ENCODE measurements around the gene FOLR3. TPM values are rescaled to one million over a fixed set of nuclear protein-coding genes. Genes with fewer than 3 reads are reported as not detected.
"Not testable (repeated sequence)": the region's sequence is repeated elsewhere in the genome, so short reads cannot be mapped to it uniquely, and the experiment has no call there.

Gene FOLR3
- total and polyA plus RNA-seq, 7 experiments from 2014 or later, result 3.4 to 4.6 TPM; not detected in 5

GRCh38 chr11:72138821-72139390, 3.4 kb downstream of the FOLR3 start:
- H3K36me3 ChIP-seq (ENCODE audit: control insufficient read depth in 2 of 3, insufficient read depth in 3 of 3, low read length in 3 of 3), result no peaks in the 10 kb centered on the region
- no peak overlapping the region for H3K4me3 ChIP-seq (ENCODE audit: low read length)
- Mint-ChIP-seq H3K27ac (no peak overlapping the region), H3K4me3 (no peak overlapping the region), H3K27me3 (peaks cover 3 to 14% (median 5%) of the 10 kb centered on the region in 5 donors), H3K4me1 (peaks cover 0 to 22% (median 2%) of the 10 kb centered on the region in 7 donors), H3K9me3 (peaks cover 0 to 7% (median 0%) of the 10 kb centered on the region in 11 donors), H3K36me3 (peaks cover 0 to 3% (median 0%) of the 10 kb centered on the region in 5 donors)
- ChIA-PET POLR2A (interaction anchor here (0.6 kb wide), 1 partner anchor 11 kb away, joined by 3 read pairs; no protein-coding TSS in a partner anchor), CTCF (no interaction called here)
- H3K9me3 ChIP-seq (ENCODE audit: control insufficient read depth in 2 of 3, low read length in 3 of 3), result no peaks in the 10 kb centered on the region
- H3K27ac ChIP-seq (ENCODE audit: low read depth, low read length), result no peak overlapping the region
- no peaks in the 10 kb centered on the region for H3K27me3 ChIP-seq (ENCODE audit: control insufficient read depth in 2 of 2, insufficient read depth in 2 of 2, low read length in 2 of 2)
- DNase-seq, result no peak
- no peak for ATAC-seq
- intact Hi-C loops (cut with micrococcal nuclease), result no loop called here
- no peaks in the 10 kb centered on the region for H3K4me1 ChIP-seq (ENCODE audit: control insufficient read depth in 2 of 2, insufficient read depth in 2 of 2, low read length in 2 of 2)

GRCh38 chr11:72139500-72139899, 4.0 kb downstream of the FOLR3 start:
- H3K27ac Mint-ChIP-seq, result no peak overlapping the region
- peaks cover 0 to 7% (median 0%) of the 10 kb centered on the region in 11 donors for H3K9me3 Mint-ChIP-seq
- intact Hi-C loops (cut with micrococcal nuclease), result no loop called here
- ATAC-seq (no peak), DNase-seq (no peak)
- H3K27me3 Mint-ChIP-seq, result peaks cover 3 to 15% (median 5%) of the 10 kb centered on the region in 5 donors
- ChIA-PET POLR2A (no interaction called here), CTCF (no interaction called here)
- Histone ChIP-seq H3K4me1 (ENCODE audit: control insufficient read depth in 2 of 2, insufficient read depth in 2 of 2, low read length in 2 of 2) (no peaks in the 10 kb centered on the region), H3K36me3 (ENCODE audit: control insufficient read depth in 2 of 3, insufficient read depth in 3 of 3, low read length in 3 of 3) (no peaks in the 10 kb centered on the region), H3K27me3 (ENCODE audit: control insufficient read depth in 2 of 2, insufficient read depth in 2 of 2, low read length in 2 of 2) (no peaks in the 10 kb centered on the region), H3K9me3 (ENCODE audit: control insufficient read depth in 2 of 3, low read length in 3 of 3) (no peaks in the 10 kb centered on the region), H3K27ac (ENCODE audit: low read depth, low read length) (no peak overlapping the region), H3K4me3 (ENCODE audit: low read length) (no peak overlapping the region)
- H3K36me3 Mint-ChIP-seq, result peaks cover 0 to 3% (median 0%) of the 10 kb centered on the region in 5 donors
- H3K4me1 Mint-ChIP-seq, result peaks cover 0 to 22% (median 3%) of the 10 kb centered on the region in 7 donors
- no peak overlapping the region for H3K4me3 Mint-ChIP-seq

DNA sequence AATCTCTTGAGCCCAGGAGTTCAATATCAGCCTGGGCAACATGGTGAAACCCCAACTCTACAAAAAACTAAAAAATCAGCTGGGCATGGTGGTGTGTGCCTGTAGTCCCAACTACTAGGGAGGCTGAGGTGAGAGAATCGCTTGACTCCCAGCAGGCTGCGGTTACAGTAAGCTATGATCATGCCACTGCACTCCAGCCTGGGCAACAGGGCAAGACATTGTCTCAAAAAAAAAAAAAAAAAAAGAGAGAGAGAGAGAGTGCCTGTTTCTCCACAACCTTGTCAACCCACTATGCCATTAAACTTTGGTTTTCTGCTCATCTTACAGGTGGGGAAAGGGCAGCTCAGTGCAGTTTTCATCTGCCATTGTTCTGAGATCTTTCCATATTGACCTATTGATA, 5.1 kb downstream of the FOLR3 start:
- Histone ChIP-seq H3K27ac (ENCODE audit: low read depth, low read length) (no peak overlapping the region), H3K36me3 (ENCODE audit: control insufficient read depth in 2 of 3, insufficient read depth in 3 of 3, low read length in 3 of 3) (no peaks in the 10 kb centered on the region), H3K9me3 (ENCODE audit: control insufficient read depth in 2 of 3, low read length in 3 of 3) (no peaks in the 10 kb centered on the region), H3K4me1 (ENCODE audit: control insufficient read depth in 2 of 2, insufficient read depth in 2 of 2, low read length in 2 of 2) (no peaks in the 10 kb centered on the region), H3K27me3 (ENCODE audit: control insufficient read depth in 2 of 2, insufficient read depth in 2 of 2, low read length in 2 of 2) (no peaks in the 10 kb centered on the region), H3K4me3 (ENCODE audit: low read length) (no peak overlapping the region)
- Mint-ChIP-seq H3K9me3 (peaks cover 0 to 7% (median 0%) of the 10 kb centered on the region in 11 donors), H3K4me1 (peaks cover 0 to 22% (median 3%) of the 10 kb centered on the region in 7 donors), H3K36me3 (peaks cover 0 to 3% (median 0%) of the 10 kb centered on the region in 5 donors), H3K4me3 (peak overlapping the region in 1 of 10 donors; percentile 3), H3K27ac (peak overlapping the region in 1 of 9 donors; percentile 44), H3K27me3 (peaks cover 3 to 15% (median 5%) of the 10 kb centered on the region in 5 donors)
- DNase-seq (no peak), ATAC-seq (no peak)
- POLR2A ChIA-PET, result no interaction called here
- intact Hi-C loops (cut with micrococcal nuclease), result no loop called here
- CTCF ChIA-PET, result no interaction called here

GRCh38 chr11:72141066-72141465, 5.5 kb downstream of the FOLR3 start:
- Histone ChIP-seq H3K4me1 (ENCODE audit: control insufficient read depth in 2 of 2, insufficient read depth in 2 of 2, low read length in 2 of 2) (no peaks in the 10 kb centered on the region), H3K36me3 (ENCODE audit: control insufficient read depth in 2 of 3, insufficient read depth in 3 of 3, low read length in 3 of 3) (no peaks in the 10 kb centered on the region), H3K27me3 (ENCODE audit: control insufficient read depth in 2 of 2, insufficient read depth in 2 of 2, low read length in 2 of 2) (no peaks in the 10 kb centered on the region), H3K9me3 (ENCODE audit: control insufficient read depth in 2 of 3, low read length in 3 of 3) (no peaks in the 10 kb centered on the region), H3K27ac (ENCODE audit: low read depth, low read length) (no peak overlapping the region), H3K4me3 (ENCODE audit: low read length) (no peak overlapping the region)
- ATAC-seq, result no peak
- H3K4me3 Mint-ChIP-seq, result peak overlapping the region in 1 of 10 donors; percentile 3
- peaks cover 3 to 15% (median 5%) of the 10 kb centered on the region in 5 donors for H3K27me3 Mint-ChIP-seq
- POLR2A ChIA-PET, result no interaction called here
- CTCF ChIA-PET, result interaction anchor here (0.6 kb wide), 1 partner anchor 125 kb away, joined by 3 read pairs; no protein-coding TSS in a partner anchor
- peaks cover 0 to 7% (median 0%) of the 10 kb centered on the region in 11 donors for H3K9me3 Mint-ChIP-seq
- intact Hi-C loops (cut with micrococcal nuclease), result no loop called here
- H3K36me3 Mint-ChIP-seq, result peaks cover 0 to 3% (median 0%) of the 10 kb centered on the region in 5 donors
- H3K27ac Mint-ChIP-seq, result peak overlapping the region in 2 of 9 donors; percentile 17 to 44
- H3K4me1 Mint-ChIP-seq, result peaks cover 0 to 22% (median 3%) of the 10 kb centered on the region in 7 donors
- DNase-seq, result peak in 1 of 9 donors; percentile 33

GRCh38 chr11:72142086-72142485, 6.6 kb downstream of the FOLR3 start:
- not testable (repeated sequence) for DNase-seq; H3K4me1 ChIP-seq (ENCODE audit: control insufficient read depth in 2 of 2, insufficient read depth in 2 of 2, low read length in 2 of 2)
- peaks cover 3 to 15% (median 5%) of the 10 kb centered on the region in 5 donors for H3K27me3 Mint-ChIP-seq

GRCh38 chr11:72142543-72142942, 7.0 kb downstream of the FOLR3 start:
- H3K4me3 Mint-ChIP-seq; H3K9me3 Mint-ChIP-seq; ATAC-seq; intact Hi-C loops (cut with micrococcal nuclease); H3K4me1 ChIP-seq (ENCODE audit: control insufficient read depth in 2 of 2, insufficient read depth in 2 of 2, low read length in 2 of 2); H3K27ac ChIP-seq (ENCODE audit: low read depth, low read length); H3K27me3 ChIP-seq (ENCODE audit: control insufficient read depth in 2 of 2, insufficient read depth in 2 of 2, low read length in 2 of 2); POLR2A ChIA-PET; H3K36me3 Mint-ChIP-seq; H3K9me3 ChIP-seq (ENCODE audit: control insufficient read depth in 2 of 3, low read length in 3 of 3); H3K4me3 ChIP-seq (ENCODE audit: low read length); H3K36me3 ChIP-seq (ENCODE audit: control insufficient read depth in 2 of 3, insufficient read depth in 3 of 3, low read length in 3 of 3); H3K27ac Mint-ChIP-seq; DNase-seq: not testable (repeated sequence)
- Mint-ChIP-seq H3K27me3 (peaks cover 3 to 15% (median 5%) of the 10 kb centered on the region in 5 donors), H3K4me1 (peaks cover 0 to 18% (median 3%) of the 10 kb centered on the region in 7 donors)
- CTCF ChIA-PET, result interaction anchor here (1.4 to 3.8 kb wide), 3 partner anchors 14 to 117 kb away, joined by 3 to 53 read pairs (median 9); no protein-coding TSS in a partner anchor

More at GRCh38 chr11:72142086-72142485, 6.6 kb downstream of the FOLR3 start:
- H3K9me3 ChIP-seq (ENCODE audit: control insufficient read depth in 2 of 3, low read length in 3 of 3); H3K27me3 ChIP-seq (ENCODE audit: control insufficient read depth in 2 of 2, insufficient read depth in 2 of 2, low read length in 2 of 2); H3K4me3 Mint-ChIP-seq; H3K36me3 ChIP-seq (ENCODE audit: control insufficient read depth in 2 of 3, insufficient read depth in 3 of 3, low read length in 3 of 3); intact Hi-C loops (cut with micrococcal nuclease); H3K27ac Mint-ChIP-seq; H3K4me3 ChIP-seq (ENCODE audit: low read length); ATAC-seq; H3K36me3 Mint-ChIP-seq; POLR2A ChIA-PET; H3K9me3 Mint-ChIP-seq; H3K27ac ChIP-seq (ENCODE audit: low read depth, low read length): not testable (repeated sequence)
- peaks cover 0 to 18% (median 3%) of the 10 kb centered on the region in 7 donors for H3K4me1 Mint-ChIP-seq
- CTCF ChIA-PET, result interaction anchor here (3.8 kb wide), 1 partner anchor 117 kb away, joined by 53 read pairs; no protein-coding TSS in a partner anchor
